NCI-H345 treated with DMSO at 0.1 percent for 48 hours (cell line): ENCODE results near the gene NOL7.

ENCODE experiments used
- DNase-seq: peaks from one replicate; lab custom pipeline; 2025; ENCODE audit not compliant: unreplicated experiment; lab: John Stamatoyannopoulos, UW

The NOL7 gene

DNA sequence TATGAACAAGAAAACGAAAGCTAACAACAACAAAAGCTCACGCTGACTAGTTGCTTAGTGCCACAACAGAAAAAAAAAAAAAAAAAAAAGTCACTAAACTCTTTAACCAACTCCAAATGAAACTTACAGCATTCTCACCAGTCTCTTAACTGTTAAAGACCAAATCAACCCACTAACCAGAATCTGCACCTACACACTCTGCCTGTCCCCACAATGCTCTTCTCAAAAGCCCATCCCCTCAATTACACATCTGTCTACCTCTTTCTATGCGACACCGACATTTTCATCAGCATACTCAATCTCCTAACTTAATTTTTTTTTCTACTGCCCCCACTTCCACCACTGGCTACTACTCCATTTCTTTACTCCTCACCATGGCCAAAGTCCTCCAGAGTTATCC is 34.3 kb downstream of the NOL7 start:
- no peak for DNase-seq

DNA sequence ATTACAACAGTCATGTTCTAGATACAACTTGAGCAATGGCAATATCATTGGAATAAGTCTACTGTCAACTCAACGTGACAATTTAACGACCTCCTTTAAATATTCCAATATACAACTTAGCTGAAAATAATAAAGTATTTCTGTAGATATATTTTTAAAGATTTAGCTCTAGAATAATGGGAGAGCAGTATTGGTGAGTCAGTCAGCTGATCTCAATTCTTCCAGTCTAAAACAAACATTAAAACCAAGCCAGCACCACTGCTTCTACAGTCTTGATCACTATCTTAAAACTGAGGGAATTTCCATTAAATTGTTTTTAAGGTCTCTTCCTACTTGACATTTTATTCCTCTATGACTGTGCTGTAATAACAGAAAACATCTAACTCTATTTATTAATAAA is 38.2 kb downstream of the NOL7 start:
- DNase-seq: no peak

DNA sequence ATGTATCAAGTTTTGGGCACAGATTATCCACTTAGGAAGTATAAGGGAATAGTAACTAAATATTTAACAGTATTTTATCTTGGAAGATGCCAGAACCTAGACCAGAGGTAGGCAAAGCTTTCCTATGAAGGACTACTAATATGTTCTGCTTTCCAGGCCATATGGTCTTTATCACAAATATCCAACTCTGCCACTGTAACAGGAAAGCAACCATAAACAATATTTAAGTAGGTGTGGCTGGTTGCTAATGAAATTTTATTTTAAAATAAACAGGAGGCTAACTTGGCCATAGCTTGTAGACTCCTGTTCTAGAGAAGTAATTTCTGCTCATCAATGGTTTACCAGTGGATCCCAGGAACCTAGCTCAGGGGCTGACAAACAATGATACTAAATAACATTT is 39.4 kb downstream of the NOL7 start:
- DNase-seq: no peak

DNA sequence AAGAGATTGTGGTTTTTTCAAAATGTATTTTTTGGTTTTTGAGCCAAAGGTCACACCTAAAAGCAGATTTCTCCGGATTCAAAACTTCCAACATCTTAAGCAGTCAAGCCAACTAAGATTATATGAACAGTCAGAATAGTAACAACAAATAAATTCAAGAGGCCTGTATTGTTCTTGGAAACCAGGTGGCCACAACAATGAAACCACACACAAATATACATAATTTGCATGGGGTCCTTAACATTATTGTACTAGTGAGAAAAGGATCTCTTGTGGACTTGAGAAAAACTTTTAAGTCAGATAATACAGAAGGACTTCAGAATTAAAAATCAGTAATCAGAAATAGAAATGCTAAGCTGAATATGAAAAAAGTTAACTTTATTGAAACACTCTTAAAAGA is 40.6 kb downstream of the NOL7 start:
- DNase-seq: no peak

DNA sequence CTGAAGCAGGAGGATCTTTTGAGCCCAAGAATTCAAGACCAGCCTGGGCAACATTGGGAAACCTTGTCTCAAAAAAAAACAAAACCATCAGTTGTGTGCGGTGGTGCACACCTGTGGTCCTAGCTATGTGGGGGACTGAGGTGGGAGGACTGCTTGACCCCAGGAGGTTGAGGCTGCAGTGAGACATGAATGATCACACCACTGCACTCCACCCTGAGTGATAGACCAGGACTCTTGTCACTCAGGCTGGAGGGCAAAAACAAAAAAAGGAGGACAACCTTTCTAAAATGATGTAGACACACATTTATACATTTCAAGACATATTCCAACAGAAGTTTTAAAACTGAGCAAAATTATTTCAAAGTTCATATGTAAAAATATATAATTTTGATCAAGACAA is 45.1 kb downstream of the NOL7 start:
- DNase-seq: no peak

DNA sequence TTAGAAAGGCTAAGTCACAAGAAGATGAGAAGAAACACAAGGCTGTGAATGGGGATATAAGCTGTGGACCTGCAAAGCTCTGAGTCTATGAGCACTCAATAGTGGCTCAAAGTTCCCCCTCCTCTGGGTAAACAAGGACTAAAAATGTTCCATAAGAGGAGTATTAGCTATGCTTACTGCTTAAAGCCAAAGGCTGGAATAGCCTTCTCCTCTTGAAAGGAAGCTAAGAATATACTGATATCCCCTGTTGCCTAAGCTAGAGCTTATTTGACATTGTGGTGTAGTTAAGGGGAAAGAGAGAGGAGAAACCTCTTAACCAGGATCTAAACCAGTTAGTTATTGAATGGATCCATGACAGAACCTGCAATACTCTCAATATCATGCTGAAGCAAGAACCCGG is 45.8 kb downstream of the NOL7 start:
- DNase-seq: no peak

DNA sequence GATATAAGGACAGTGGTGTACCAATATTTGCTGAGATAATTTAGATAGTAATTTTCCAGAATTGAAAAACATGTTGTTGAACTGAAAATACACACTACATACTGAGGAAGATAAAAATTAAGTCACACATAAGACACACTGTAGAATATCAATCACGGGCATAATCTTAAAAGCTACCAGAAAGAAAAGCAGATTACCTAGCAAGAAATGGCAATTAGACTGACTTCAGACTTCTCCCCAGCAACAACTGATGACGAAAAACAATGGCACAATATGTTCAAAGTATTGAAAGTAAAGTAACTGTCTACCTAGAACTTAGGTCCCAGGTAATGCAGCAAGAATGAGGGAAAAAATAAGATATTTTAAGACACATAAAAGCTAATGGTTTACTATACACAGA is 46.5 kb downstream of the NOL7 start:
- DNase-seq: no peak

DNA sequence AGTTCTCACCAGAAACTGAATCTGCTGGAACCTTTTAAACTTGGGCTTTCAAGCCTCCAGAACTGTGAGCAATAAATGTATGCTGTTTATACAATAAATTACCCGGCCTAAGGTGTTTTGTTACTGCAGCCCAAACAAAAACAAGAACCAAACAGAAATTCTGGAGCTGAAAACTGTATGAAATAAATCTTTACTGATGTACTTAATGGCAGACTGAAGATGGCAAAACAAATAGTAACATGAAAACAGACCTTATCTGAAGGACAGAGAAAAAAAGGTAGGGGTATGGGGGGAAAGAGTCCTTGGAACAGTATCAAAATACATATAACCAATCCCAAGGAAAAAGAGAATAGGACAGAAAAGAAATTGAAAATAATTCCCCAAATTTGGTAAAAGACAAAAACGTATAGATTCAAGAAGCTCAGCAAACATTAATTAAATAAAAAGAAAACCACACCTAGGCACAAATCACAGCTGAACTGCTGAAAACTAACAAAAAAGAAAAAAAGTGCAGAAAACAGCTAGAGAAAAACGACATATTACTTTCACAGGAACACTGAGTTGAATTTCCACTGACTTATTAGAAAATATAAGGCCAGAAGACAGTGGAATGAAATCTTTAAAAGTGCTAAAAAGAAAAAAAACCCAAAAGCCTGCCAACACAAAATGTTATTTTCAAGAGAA is 47.7 kb downstream of the NOL7 start:
- no peak for DNase-seq

DNA sequence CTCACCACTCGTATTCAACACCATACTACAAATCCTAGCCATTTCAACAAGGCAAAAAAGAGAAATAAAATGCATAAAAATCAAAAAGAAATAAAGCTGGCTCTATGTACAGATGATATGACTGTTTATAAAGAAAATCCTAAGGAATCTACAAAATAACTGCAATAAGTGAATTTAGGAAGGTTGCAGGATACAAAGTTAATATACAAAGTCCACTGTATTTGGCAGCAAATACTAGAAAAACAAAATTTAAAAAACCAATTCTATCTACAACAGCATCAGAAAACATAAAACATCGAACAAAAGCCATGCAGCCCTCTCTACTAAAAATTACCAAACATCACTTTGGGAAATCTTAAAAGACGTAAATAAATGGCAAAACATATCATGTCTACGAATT is 48.9 kb downstream of the NOL7 start:
- no peak for DNase-seq

DNA sequence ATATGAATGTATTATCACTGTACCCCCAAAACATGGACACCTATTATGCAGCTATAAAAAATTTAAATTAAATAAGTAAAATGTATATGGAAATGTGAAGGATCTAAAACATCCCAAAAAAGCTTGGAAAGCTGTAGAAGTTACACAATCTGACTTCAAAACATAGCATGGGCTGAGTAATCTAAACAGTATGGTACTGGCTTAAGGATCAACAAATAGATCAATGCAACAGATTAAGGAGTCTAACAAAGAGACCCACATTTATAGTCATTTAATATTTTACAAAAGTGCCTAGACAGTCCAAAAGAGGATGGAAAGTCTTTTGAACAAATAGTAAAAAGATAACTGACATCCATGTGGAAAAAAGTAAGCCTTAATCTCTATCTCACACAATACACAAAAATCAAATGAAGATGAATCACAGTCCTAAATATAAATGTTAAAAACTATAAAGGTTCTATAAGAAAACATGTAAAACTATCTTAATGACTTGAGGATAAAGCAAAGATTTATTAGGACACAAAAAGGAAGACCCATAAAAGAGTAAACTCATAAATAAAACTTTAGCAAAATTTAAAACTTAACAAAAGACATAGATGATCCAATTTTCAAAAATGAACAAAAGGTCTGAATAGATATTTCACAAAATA is 49.7 kb downstream of the NOL7 start:
- DNase-seq: no peak

DNA sequence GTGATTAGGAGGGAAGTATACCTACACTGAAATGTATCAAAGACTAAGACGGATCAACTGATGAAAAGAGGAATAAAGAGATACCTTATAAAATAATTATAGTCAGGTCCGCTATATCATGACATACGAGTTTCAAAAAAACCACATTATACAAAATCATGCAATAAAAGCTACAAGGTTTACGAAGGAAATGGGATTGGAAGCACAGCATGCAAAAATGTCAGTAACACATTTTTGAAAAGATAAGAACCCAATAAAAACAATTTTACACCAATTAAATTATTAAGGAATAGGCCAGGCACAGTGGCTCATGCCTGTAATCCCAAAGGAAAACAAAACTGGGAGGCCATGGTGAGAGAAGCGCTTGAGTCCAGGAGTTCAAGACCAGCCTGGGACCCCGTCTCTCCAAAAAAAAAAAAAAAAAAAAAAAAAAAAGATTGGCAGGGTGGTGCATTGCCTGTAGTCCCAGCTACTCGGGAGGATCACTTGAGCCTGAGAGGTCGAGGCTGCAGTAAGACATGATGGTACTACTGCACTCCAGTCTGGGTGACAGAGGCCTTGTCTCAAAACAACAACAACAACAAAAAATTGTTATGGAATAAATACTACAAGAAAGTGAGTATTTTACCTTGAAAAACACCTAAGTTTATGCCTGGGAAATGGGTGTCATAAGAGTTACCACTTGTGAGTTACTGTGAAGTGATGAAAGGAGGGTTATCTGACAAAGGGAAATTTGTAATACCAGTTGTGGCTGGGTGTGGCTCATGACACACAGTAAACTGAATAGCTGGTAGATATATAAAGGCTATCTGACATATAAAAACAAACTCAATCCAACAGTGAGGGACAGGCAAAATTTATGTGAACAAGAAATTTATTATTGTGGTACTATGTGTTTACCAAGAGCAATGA is 51.3 kb downstream of the NOL7 start:
- DNase-seq: no peak

DNA sequence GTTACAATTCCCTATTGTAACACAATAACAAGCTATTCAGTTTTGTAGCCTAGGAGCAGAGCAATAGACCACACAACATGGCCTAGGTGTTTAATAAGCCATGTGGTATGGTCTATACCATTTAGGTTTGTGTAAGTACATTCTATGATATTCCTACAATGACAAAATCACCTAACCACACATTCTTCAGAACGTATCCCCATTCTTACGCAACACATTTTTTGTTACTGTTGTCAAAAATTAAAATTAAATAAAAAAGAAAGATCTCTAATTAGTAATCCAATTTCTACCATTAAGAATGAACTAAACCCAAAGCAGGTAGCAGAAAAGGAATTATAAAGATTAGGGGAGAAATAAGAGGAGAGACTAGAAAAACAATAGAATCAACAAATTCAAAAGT is 52.5 kb downstream of the NOL7 start:
- DNase-seq: no peak

DNA sequence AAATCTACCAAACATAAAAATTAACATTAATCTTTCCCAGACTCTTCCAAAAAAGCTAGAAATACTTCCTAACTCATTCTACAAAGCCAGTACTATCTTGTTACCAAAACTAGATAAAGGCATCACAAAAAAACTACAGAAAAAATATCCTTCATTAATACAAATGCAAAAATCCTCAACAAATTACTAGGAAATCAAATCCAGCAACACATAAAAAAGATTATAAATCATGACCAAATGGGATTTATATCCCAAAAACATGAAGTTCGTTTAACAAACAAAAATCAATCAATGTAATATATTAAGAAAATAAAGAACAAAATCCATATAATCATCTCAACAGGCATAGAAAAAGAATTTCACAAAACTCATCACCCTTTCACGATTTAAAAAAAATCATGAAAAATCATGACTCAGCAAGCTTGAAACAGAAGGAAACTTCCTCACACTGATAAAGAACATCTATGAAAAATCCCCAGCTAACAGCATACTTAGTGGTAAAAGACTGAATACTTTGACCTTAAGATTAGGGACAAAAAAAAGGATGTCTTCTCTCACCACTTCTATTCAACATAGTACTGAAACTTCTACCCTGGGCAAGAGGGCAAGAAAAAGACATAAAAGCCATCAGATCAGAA is 53.3 kb downstream of the NOL7 start:
- no peak for DNase-seq

DNA sequence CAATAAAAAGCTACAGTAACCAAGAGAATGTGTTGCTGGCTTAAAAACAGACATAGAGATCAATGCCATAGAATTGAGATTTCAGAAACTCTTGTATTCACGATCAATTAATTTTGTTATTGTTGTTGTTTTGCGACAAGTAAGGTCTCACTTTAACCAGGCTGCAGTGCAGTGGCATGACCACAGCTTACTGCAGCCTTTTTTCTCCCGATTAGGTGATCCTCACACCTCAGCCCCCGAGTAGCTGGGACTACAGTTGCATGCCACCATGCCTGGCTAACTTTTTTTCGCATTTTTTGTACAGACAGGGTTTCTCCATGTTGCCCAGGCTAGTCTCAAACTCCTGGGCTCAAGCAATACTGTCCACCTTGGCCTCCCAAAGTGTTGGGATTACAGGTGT is 54.3 kb downstream of the NOL7 start:
- DNase-seq: no peak
